ENCODE data around the gene ERN1. TPM values are rescaled to one million over a fixed set of nuclear protein-coding genes. Genes with fewer than 3 reads are reported as not detected.
"Not testable (repeated sequence)": the region's sequence is repeated elsewhere in the genome, so short reads cannot be mapped to it uniquely, and the experiment has no call there.

ERN1 gene
- 14.7 and 21.5 TPM in 2 replicates for total RNA-seq
- polyA plus RNA-seq: 8.3 and 9.1 TPM in 2 replicates
- 6.7 and 7.2 TPM in 2 replicates for polyA plus RNA-seq (2011; cell fraction: cytosol; rRNA removed)
- 24.2 and 25.2 TPM in 2 replicates for polyA plus RNA-seq (2011; cell fraction: nucleus; rRNA removed)
- polyA plus RNA-seq (2012): 7.8 and 8.7 TPM in 2 replicates
- 17.7 and 31.3 TPM in 2 replicates for polyA minus RNA-seq
- 10.1 TPM for polyA minus RNA-seq (2011; cell fraction: cytosol; rRNA and poly(A)+ RNA removed)
- 28.5 and 35.8 TPM in 2 replicates for polyA minus RNA-seq (2011; cell fraction: nucleus; rRNA and poly(A)+ RNA removed)
- percentile 74 among the genes with signal in this experiment for Bru-seq, nascent RNA
- BruChase-seq, experiment 1, labeled RNA remaining after a 6-hour chase: percentile 63 among the genes with signal in this experiment
- percentile 64 among the genes with signal in this experiment for BruChase-seq, experiment 2, labeled RNA remaining after a 2-hour chase
- long read RNA-seq, full-length matches to known transcripts: 14 of 20 reads
- long read RNA-seq, partial matches to known transcripts: 2 of 20 reads
- long read RNA-seq, other reads (novel, unspliced or antisense): 4 of 20 reads

GRCh38 chr17:64129765-64130558 lies at the start of gene ERN1:
ERN1 (minus strand) TSS chr17:64130144; CDS start chr17:64130029, 115 bp downstream.
- Histone ChIP-seq H2AFZ (ENCODE audit: low read depth, low read length) (peak within 1 kb of the TSS; percentile 78), H3K4me2 (ENCODE audit: insufficient read depth, low read length) (peak within 1 kb of the TSS; percentile 80), H4K20me1 (replicated peaks; ENCODE audit: control insufficient read depth, extremely low read depth, insufficient read depth, low read length) (no peaks in the 10 kb centered on the region), H3K27ac (ENCODE audit: insufficient read depth, low read depth, low read length) (peak within 1 kb of the TSS; percentile 91), H3K9me1 (replicated peaks; ENCODE audit: control insufficient read depth, extremely low read depth, insufficient read depth, low read length) (no peaks in the 10 kb centered on the region), H3K4me1 (ENCODE audit: control insufficient read depth, extremely low read depth, insufficient read depth, low read length) (peaks cover 23% of the 10 kb centered on the region), H3K9me3 (replicated peaks; ENCODE audit: control insufficient read depth, insufficient read depth, low read length) (no peaks in the 10 kb centered on the region), H3K4me3 (replicated peaks in 1 of 3; ENCODE audit: insufficient read depth in 1 of 3, low read depth in 1 of 3, low read length in 3 of 3) (peak within 1 kb of the TSS; percentile 68 to 92 (median 73)), H3K9ac (replicated peaks; ENCODE audit: extremely low read depth, insufficient read depth, low read length) (peak within 1 kb of the TSS; percentile 87), H3K36me3 (ENCODE audit: control insufficient read depth in 2 of 2, extremely low read depth in 1 of 2, insufficient read depth in 2 of 2, low read length in 2 of 2) (no peaks in the 10 kb centered on the region), H3K27me3 (ENCODE audit: control insufficient read depth in 2 of 2, insufficient read depth in 2 of 2, low read length in 2 of 2) (no peaks in the 10 kb centered on the region), H3K79me2 (ENCODE audit: control insufficient read depth, insufficient read depth, low read length) (peaks cover 29% of the 10 kb centered on the region)
- peak; percentile 86 for FAIRE-seq
- dilution Hi-C loops (cut with MboI; ENCODE audit: extremely low pct_ligation_motif_present, low sequenced_read_pairs): loop anchor here (25.0 kb wide), 1 partner anchor 93 kb away; no protein-coding TSS in a partner anchor
- no TSS peak for BruUV-seq (replicated peaks)
- TF ChIP-seq POLR2AphosphoS5 (IDR thresholded peaks at IDR 0.05; ENCODE audit: insufficient read depth, low read depth, low read length) (peak; percentile 99), POLR2A (IDR thresholded peaks at IDR 0.05; ENCODE audit: low read depth, low read length) (peak; percentile 97), MAX (IDR thresholded peaks at IDR 0.05; ENCODE audit: insufficient read depth, insufficient read length) (peak; percentile 3), FOS (IDR thresholded peaks at IDR 0.05; ENCODE audit: borderline replicate concordance, insufficient read depth, low read length) (no peak), CTCF (IDR thresholded peaks at IDR 0.05; ENCODE audit: extremely low read depth in 1 of 2, insufficient read depth in 1 of 2, low read depth in 1 of 2, low read length in 2 of 2) (no peak)
- intact Hi-C loops (cut with micrococcal nuclease): loop anchor here (1.0 to 2.0 kb wide), 5 partner anchors 15 to 219 kb away; partner anchors contain the start of gene CSHL1
- DNase-seq (ENCODE audit: low read depth, low spot score): peak; percentile 92
- ChIA-PET POLR2A (interaction anchor here (0.6 to 1.6 kb wide), 11 partner anchors 16 to 211 kb away, joined by 3 to 8 read pairs (median 4); no protein-coding TSS in a partner anchor), CTCF (interaction anchor here (0.8 to 10.7 kb wide), 13 partner anchors 15 to 263 kb away, joined by 3 to 802 read pairs (median 7); partner anchors contain the start of genes CSHL1 and ICAM2)

- H3K4me3 ChIP-seq (replicated peaks in 1 of 3; ENCODE audit: insufficient read depth in 1 of 3, low read depth in 1 of 3, low read length in 3 of 3); BruUV-seq (replicated peaks); H4K20me1 ChIP-seq (replicated peaks; ENCODE audit: control insufficient read depth, extremely low read depth, insufficient read depth, low read length); POLR2A ChIA-PET; H3K9me3 ChIP-seq (replicated peaks; ENCODE audit: control insufficient read depth, insufficient read depth, low read length); intact Hi-C loops (cut with micrococcal nuclease); DNase-seq (ENCODE audit: low read depth, low spot score); H3K27ac ChIP-seq (ENCODE audit: insufficient read depth, low read depth, low read length); H3K27me3 ChIP-seq (ENCODE audit: control insufficient read depth in 2 of 2, insufficient read depth in 2 of 2, low read length in 2 of 2); H3K4me2 ChIP-seq (ENCODE audit: insufficient read depth, low read length); H2AFZ ChIP-seq (ENCODE audit: low read depth, low read length); H3K9me1 ChIP-seq (replicated peaks; ENCODE audit: control insufficient read depth, extremely low read depth, insufficient read depth, low read length); FAIRE-seq; dilution Hi-C loops (cut with MboI; ENCODE audit: extremely low pct_ligation_motif_present, low sequenced_read_pairs); H3K9ac ChIP-seq (replicated peaks; ENCODE audit: extremely low read depth, insufficient read depth, low read length); H3K79me2 ChIP-seq (ENCODE audit: control insufficient read depth, insufficient read depth, low read length); H3K36me3 ChIP-seq (ENCODE audit: control insufficient read depth in 2 of 2, extremely low read depth in 1 of 2, insufficient read depth in 2 of 2, low read length in 2 of 2): not testable (repeated sequence)
- CTCF ChIA-PET: interaction anchor here (1.1 to 2.4 kb wide), 4 partner anchors 46 to 103 kb away, joined by 3 to 7 read pairs (median 5); no protein-coding TSS in a partner anchor
- H3K4me1 ChIP-seq (ENCODE audit: control insufficient read depth, extremely low read depth, insufficient read depth, low read length): peaks cover 23% of the 10 kb centered on the region
These were observed 49.1 kb upstream of the ERN1 start for GRCh38 chr17:64179024-64179423.
